Measurements from ENCODE around the gene UNC93A.
"Not testable (repeated sequence)": the region's sequence is repeated elsewhere in the genome, so short reads cannot be mapped to it uniquely, and the experiment has no call there.

UNC93A gene

GRCh38 chr6:167272151-167272550 lies 19.0 kb upstream of the UNC93A start:
- no peak for DNase-seq

GRCh38 chr6:167272696-167273379 lies 18.3 kb upstream of the UNC93A start:
- DNase-seq = no peak

GRCh38 chr6:167274270-167274669 lies 16.8 kb upstream of the UNC93A start:
- no peak for DNase-seq

- DNase-seq = no peak
Observed at GRCh38 chr6:167275001-167275400, 16.1 kb upstream of the UNC93A start.

GRCh38 chr6:167275436-167275835 lies 15.7 kb upstream of the UNC93A start:
- DNase-seq = no peak

- DNase-seq = no peak
Observed at GRCh38 chr6:167276772-167277533, 14.2 kb upstream of the UNC93A start.

GRCh38 chr6:167278173-167278940 lies 12.8 kb upstream of the UNC93A start:
- not testable (repeated sequence) for DNase-seq

- DNase-seq = no peak
Observed at GRCh38 chr6:167279766-167280446, 11.2 kb upstream of the UNC93A start.

- not testable (repeated sequence) for DNase-seq
Observed at GRCh38 chr6:167280466-167280865, 10.6 kb upstream of the UNC93A start.

GRCh38 chr6:167282165-167282564 lies 8.9 kb upstream of the UNC93A start:
- no peak for DNase-seq

- not testable (repeated sequence) for DNase-seq
Observed at GRCh38 chr6:167284565-167284964, 6.5 kb upstream of the UNC93A start.

- DNase-seq = no peak
Observed at GRCh38 chr6:167285077-167285770, 5.9 kb upstream of the UNC93A start.

GRCh38 chr6:167287513-167288048 lies 3.5 kb upstream of the UNC93A start:
- DNase-seq = no peak

GRCh38 chr6:167288591-167289225 lies 2.4 kb upstream of the UNC93A start:
- not testable (repeated sequence) for DNase-seq

- DNase-seq = not testable (repeated sequence)
Observed at GRCh38 chr6:167289291-167289690, 1.8 kb upstream of the UNC93A start.

- DNase-seq = no peak
Observed at GRCh38 chr6:167291623-167292300, 647 bp downstream of the UNC93A start.

GRCh38 chr6:167292301-167293087 lies 1.4 kb downstream of the UNC93A start:
- no peak for DNase-seq

GRCh38 chr6:167293088-167293589 lies 2.0 kb downstream of the UNC93A start:
- no peak for DNase-seq

GRCh38 chr6:167293590-167294091 lies 2.5 kb downstream of the UNC93A start:
- no peak for DNase-seq

- no peak for DNase-seq
Observed at GRCh38 chr6:167294241-167294640, 3.1 kb downstream of the UNC93A start.

Data from NCI-H1048 (cell line).